GM12874 (cell line): ENCODE data around the gene RAB11B.

Source experiments
- CTCF ChIP-seq: IDR thresholded peaks from 2 replicates; pipeline ENCODE4 v1.5.1; 2011; ENCODE audit warnings: low read depth, mild to moderate bottlenecking, control low read depth, low read length, moderate library complexity; ENCODE audit not compliant: insufficient read depth

RAB11B gene

GRCh38 chr19:8387688-8388611 lies 2.2 kb upstream of the RAB11B start:
- TF ChIP-seq CTCF = no peak

- TF ChIP-seq CTCF = no peak
These were observed 1.6 kb upstream of the RAB11B start for GRCh38 chr19:8388612-8388958.

GRCh38 chr19:8390617-8390981 lies 439 bp downstream of the RAB11B start:
- TF ChIP-seq CTCF = no peak

GRCh38 chr19:8391198-8392016 lies 1.2 kb downstream of the RAB11B start:
- no peak for TF ChIP-seq CTCF

GRCh38 chr19:8392017-8392591 lies 1.9 kb downstream of the RAB11B start:
- no peak for TF ChIP-seq CTCF

GRCh38 chr19:8393192-8393870 lies 3.2 kb downstream of the RAB11B start:
- TF ChIP-seq CTCF = no peak

- TF ChIP-seq CTCF = no peak
These were observed 3.7 kb downstream of the RAB11B start for GRCh38 chr19:8393871-8394250.
